GM21447 (cell line): ENCODE measurements around the gene DENND2A.
"Not testable (repeated sequence)": the region's sequence is repeated elsewhere in the genome, so short reads cannot be mapped to it uniquely, and the experiment has no call there.

Experiments used
- ATAC-seq: cut with Tn5 transposase; IDR thresholded peaks from one replicate; pipeline ENCODE4 v1.9.1; 2021; ENCODE audit not compliant: unreplicated experiment

The DENND2A gene

DNA sequence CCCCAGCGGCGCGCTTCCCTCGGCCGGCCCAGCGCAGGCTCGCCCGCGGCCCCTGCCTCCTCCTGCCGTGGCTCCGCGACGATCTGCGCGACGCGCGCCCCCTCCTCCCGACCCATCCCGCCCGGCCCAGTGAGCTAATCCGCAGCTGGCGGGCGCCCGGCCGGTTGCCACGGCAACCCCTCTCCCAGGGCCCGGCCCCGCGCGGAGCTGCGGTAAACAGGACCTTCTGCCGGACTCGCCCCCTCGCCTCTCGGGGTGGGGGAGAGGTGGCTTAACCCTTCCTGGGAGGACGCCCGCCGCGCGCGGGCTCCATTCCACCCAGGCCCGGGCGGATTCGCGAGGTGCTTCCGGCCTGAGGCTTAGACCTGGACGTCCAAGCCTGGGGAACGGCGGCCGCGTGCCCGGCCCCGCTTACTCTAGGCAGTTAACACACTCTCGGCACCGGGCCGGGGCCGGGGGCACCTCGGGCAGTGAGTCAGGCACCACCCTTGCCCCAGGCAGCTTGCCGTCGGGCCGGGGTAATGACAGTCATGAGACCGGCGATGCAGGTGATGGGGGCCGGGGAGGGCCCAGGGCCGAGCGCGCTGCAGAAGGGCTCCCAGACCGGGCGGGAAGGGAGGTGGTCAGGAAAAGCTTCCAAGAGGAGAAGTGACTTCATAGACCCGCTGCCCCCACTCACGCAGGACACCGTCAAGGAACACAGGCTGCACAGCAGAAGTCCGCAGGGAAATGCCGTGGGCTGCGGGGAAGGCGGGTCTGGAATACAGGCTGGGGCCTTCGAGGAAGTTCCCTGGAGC is at the start of gene DENND2A:
Gene DENND2A, minus strand, starts transcription at position 87 of the 797 bp plus-strand sequence. CDS start 38,416 bp downstream, outside the sequence.
- no peak for ATAC-seq

GRCh38 chr7:140689199-140690152 is 48.9 kb upstream of the DENND2A start:
- no peak for ATAC-seq

- no peak for ATAC-seq
Observed at GRCh38 chr7:140688341-140688740, 47.7 kb upstream of the DENND2A start.

DNA sequence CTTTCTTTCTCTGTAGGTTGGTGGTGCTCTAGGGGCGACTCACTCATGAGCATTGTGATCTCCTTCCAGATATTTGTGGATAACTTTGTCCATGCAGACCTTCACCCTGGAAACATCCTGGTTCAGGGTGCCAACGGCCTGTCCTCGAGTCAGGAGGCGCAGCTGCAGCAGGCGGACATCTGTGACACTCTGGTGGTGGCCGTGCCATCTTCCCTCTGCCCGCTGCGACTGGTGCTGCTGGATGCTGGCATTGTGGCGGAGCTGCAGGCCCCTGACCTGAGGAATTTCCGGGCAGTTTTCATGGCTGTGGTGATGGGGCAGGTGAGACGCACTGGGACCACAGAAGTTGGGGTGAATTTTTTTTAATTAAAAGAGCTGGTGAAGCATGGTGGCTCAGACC is 46.3 kb upstream of the DENND2A start:
- no peak for ATAC-seq

DNA sequence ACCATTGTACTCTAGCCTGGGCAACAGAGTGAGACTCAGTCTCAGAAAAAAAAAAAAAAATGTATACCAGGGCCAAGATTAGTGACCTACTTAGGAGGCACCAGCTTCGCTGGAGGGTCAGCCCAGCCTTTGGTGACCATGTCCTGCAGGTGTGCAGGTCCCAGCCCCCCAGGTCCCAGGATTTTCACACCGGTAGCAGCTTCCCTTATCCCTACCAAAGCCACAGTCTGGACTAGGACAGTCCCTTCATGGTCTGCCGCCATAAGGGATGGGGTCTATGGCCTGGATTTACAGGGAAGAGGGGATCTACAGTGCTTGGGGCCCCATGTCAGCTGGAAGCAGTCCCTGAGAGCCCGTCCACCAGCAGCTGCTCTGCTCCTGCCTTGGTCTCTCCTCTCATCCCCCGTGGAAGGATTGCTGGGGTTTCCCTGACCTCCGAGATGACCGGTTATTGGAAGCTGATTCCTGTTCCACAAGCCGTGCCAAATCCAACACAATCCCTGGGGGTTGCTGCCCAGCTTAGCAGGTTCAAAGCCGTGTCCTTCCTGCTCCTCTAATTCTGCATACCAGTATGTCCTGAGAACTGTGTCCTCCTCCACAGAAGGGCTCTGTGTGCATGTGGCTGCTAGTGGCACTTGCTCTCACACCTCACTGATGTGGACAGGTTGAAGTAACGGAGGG is 44.9 kb upstream of the DENND2A start:
- no peak for ATAC-seq

DNA sequence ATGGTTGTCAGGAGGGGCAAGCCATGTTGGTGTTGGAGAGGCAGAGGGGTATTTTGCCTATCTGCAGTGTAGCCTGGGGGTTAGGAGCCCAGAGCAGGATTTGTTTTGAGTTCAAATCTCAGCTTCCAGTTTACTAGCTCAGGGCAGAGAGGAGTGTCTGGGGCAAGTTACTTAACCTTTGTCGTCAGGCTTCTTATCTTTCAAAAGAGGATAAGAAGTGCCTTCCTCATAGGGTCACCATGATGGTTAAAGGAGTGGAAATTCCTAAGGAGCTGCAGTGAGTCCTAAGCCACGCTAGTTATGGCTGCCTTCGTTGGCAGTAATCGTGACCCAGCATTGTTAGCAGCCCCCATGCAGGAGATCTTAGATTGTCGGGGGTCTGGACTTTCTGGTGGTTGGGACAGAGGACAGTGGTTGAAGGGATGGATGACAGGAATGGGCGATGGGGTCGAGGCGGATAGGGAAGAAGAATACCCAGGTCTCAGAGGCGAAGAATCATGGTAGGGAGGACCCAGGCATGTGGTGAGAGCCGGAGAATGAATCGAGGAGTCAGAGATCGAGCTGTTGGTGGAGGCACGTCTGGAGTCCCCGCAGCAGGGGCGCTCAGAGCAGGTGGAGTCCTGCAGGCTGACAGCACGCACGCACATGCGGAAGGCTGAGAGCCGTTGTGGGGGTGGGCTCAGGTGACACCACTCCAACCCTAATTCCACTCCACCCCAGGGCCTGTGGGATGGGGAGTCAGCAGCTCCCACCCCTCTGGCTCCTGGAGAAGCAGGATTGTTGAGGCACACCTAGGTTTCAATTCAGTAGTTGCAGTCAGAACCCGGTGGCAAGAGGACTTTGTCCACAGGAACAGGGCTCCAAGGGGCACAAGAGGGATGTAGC is 43.7 kb upstream of the DENND2A start:
- no peak for ATAC-seq

DNA sequence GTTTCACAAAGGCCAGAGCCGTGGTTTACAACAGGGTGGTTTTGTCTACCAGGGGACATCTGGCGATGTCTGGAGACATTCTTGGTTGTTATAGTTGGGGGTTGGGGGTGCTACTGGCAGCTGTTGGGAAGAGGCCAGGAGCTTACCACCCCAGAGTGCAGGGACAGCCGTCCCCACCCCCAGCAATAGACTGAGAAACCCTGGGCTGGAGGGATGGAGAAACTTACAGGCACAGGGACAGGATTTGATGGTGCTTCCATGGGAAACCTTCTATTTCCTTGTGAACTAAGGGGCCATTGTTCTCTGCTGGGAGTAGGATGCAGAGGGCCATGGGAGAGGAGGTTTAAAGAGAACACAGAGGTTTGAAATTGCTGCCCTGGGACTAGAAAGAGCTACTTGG is 43.0 kb upstream of the DENND2A start:
- ATAC-seq = no peak

DNA sequence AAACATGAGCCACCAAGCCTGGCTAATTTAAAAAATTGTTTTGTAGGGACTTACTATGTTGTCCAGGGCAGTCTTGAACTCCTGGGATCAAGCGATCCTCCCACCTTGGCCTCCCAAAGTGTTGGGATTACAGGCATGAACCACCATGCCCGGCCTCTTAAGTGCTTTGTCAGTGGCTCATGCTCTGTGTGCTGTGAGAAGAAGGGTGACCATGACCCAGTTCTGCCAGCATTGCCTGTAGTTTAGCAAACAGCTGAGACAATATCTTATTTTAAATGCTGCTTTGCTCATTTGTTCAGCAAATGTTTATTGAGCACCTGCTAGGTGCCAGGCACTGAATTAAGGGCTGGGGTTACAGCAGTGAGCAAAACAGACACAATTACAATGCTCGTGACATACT is 41.2 kb upstream of the DENND2A start:
- no peak for ATAC-seq

GRCh38 chr7:140680886-140681285 is 40.3 kb upstream of the DENND2A start:
- no peak for ATAC-seq

- no peak for ATAC-seq
Observed at GRCh38 chr7:140679186-140679585, 38.6 kb upstream of the DENND2A start.

- ATAC-seq = no peak
Observed at GRCh38 chr7:140678816-140679130, 38.2 kb upstream of the DENND2A start.

DNA sequence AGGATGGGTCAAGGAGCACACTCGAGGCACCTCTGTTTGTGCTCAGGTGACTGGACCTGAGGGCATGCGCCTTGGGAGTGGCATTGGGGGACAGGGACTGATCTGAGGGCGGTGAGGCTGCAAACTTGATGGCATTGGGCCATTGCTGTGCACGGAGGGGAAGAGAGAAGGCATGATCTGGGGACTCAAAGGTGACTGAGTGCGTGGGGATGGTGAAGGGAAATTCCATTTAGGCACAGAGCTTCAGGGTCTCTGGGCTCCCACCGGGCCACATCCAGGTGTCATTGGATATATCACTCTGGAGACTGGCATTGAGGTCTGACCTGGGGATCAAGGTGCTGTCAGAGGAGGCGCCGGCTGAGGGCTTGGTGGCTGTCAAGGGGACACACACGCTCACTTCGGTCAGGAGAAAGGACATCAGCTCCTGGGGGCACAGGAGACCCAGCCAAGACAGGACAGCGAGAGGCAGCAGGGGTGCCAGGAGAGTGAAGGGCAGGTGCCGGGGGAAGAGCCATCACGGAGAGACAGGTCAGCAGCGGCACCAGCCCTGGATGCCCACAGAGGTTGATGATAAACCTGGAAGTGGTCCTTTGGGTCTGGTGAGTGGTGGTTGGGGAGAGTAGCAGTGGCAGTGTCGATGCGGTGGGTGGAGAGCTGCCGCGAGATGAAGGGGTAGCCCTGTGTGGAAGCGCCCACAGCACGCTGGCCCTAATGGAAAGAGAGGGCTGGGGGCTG is 37.6 kb upstream of the DENND2A start:
- ATAC-seq = no peak

GRCh38 chr7:140677496-140677895 is 36.9 kb upstream of the DENND2A start:
- no peak for ATAC-seq

DNA sequence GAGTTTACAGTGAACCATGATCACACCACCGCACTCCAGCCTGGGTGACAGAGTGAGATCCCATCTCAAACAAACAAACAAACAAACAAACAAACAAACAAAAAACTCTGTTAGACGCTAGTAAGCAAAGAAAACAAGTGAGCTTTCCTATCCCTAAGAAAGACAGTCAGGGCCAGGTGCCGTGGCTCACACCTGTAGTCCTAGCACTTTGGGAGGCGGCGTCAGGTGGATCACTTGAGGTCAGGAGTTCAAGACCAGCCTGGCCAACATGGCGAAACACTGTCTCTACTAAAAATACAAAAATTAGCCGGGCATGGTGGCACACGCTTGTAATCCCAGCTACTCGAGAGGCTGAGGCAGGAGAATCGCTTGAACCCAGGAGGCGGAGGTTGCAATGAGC is 36.3 kb upstream of the DENND2A start:
- ATAC-seq = not testable (repeated sequence)

- peak; percentile 45 for ATAC-seq
Observed at GRCh38 chr7:140676306-140676705, 35.7 kb upstream of the DENND2A start.

DNA sequence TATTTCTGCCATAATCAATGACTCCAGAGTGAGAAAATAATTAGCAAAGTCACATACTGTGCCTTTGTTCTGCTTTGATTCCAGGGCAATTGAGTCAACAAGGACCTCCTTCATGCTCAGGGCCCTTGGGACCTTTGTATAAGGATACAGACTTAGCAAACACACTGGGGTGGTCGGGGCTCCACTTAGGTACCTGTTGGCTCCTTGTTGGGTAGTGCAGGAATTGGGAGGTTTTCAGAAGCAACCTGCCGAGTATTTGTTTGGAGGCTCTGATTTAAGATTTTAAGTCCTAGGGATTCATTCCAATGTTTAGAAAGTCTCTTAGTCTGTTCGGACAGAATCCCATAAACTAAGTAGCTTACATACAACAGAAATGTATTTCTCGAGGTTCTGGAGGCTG is 35.1 kb upstream of the DENND2A start:
- no peak for ATAC-seq

GRCh38 chr7:140674899-140675701 is 34.5 kb upstream of the DENND2A start:
- ATAC-seq = no peak

- no peak for ATAC-seq
Observed at GRCh38 chr7:140674356-140674800, 33.8 kb upstream of the DENND2A start.

- no peak for ATAC-seq
Observed at GRCh38 chr7:140673774-140674155, 33.2 kb upstream of the DENND2A start.
